PC-3 (cell line): Measurements from ENCODE around the gene C3orf85.

Experiments used
- CTCF ChIP-seq: fragments of 300-600 bp; sonication (generic); conservative IDR thresholded peaks from 2 replicates; pipeline ENCODE4 v1.5.1; 2017; ENCODE audit warnings: antibody characterized with exemption, low read depth, mild to moderate bottlenecking, low read length
- EZH2 ChIP-seq: fragments of 300-600 bp; sonication (generic); IDR thresholded peaks from one replicate; pipeline ENCODE4 v1.6.1; 2017; ENCODE audit warnings: antibody characterized with exemption, mild to moderate bottlenecking, low read length; ENCODE audit not compliant: unreplicated experiment

DNA sequence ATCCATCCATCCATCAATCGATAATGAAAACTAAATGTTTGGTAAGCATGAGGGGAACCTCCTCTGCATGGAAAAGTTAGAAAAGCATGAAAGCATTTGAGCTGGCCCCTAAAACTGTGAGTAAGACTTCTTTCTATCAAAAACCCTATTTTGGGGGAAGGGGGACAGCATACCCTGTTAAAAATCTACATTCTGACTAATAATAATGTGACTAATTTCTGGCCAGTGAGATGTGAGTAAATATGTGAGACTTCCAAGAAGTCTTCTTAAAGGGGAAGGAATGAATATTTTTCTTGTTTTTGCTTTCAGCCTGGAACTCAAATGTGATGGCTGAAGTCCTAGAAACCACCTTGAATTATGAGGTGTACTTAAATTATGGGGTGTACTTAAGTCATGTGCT, 54.9 kb downstream of the C3orf85 start:
- TF ChIP-seq EZH2 (no peak), CTCF (no peak)
